8988T (cell line): ENCODE measurements around the gene PIGX.
A peak's percentile ranks its signal among the peaks of the same experiment; 100 is the strongest.

Experiments
- DNase-seq: peaks from one replicate; pipeline ENCODE4 v3.0.0; 2011

PIGX gene

GRCh38 chr3:196711838-196712513, at the start of gene PIGX, which contains the start of gene CEP19:
Gene PIGX, plus strand, starts transcription at chr3:196712377.
Gene CEP19, minus strand, starts transcription at chr3:196712250. Its CDS starts 3,593 bp downstream, at chr3:196708657.
- DNase-seq = peak; percentile 91

GRCh38 chr3:196662711-196663571, 49.2 kb upstream of the PIGX start:
- no peak for DNase-seq

GRCh38 chr3:196666001-196666867, 45.9 kb upstream of the PIGX start:
- DNase-seq = no peak

- no peak for DNase-seq
Observed at GRCh38 chr3:196667056-196667825, 44.9 kb upstream of the PIGX start.

GRCh38 chr3:196670339-196670738, 41.8 kb upstream of the PIGX start:
- no peak for DNase-seq

GRCh38 chr3:196673632-196674031, 38.5 kb upstream of the PIGX start:
- no peak for DNase-seq

GRCh38 chr3:196677353-196677752, 34.8 kb upstream of the PIGX start:
- DNase-seq = no peak

- DNase-seq = no peak
Observed at GRCh38 chr3:196677931-196678330, 34.2 kb upstream of the PIGX start.

- DNase-seq = peak; percentile 37
Observed at GRCh38 chr3:196684548-196685407, 27.4 kb upstream of the PIGX start.

- no peak for DNase-seq
Observed at GRCh38 chr3:196686436-196686835, 25.7 kb upstream of the PIGX start.

- DNase-seq = no peak
Observed at GRCh38 chr3:196688349-196688748, 23.8 kb upstream of the PIGX start.

GRCh38 chr3:196689941-196690660, 22.1 kb upstream of the PIGX start:
- DNase-seq = no peak

- DNase-seq = no peak
Observed at GRCh38 chr3:196691386-196691785, 20.8 kb upstream of the PIGX start.

GRCh38 chr3:196694202-196694638, 18.0 kb upstream of the PIGX start:
- peak; percentile 46 for DNase-seq

GRCh38 chr3:196694941-196695848, 17.0 kb upstream of the PIGX start:
- DNase-seq = no peak

GRCh38 chr3:196695849-196696226, 16.3 kb upstream of the PIGX start:
- no peak for DNase-seq

- no peak for DNase-seq
Observed at GRCh38 chr3:196697270-196697669, 14.9 kb upstream of the PIGX start.

GRCh38 chr3:196699749-196700148, 12.4 kb upstream of the PIGX start:
- DNase-seq = no peak

- DNase-seq = no peak
Observed at GRCh38 chr3:196700801-196701200, 11.4 kb upstream of the PIGX start.

GRCh38 chr3:196706327-196706726, 5.8 kb upstream of the PIGX start:
- no peak for DNase-seq
